Liver (tissue), 9 donors: ENCODE results near the gene MAP3K21. TPM values are rescaled to one million over a fixed set of nuclear protein-coding genes. Genes with fewer than 3 reads are reported as not detected.

ENCODE experiments used
- DNase-seq: peaks from one replicate; pipeline ENCODE4 v3.0.0-alpha.2; 2017; ENCODE audit warnings: low spot score
- H3K27ac ChIP-seq, 2 donors: one replicate each; pipeline ENCODE4 v1.7.0; 2013; ENCODE audit warnings: inconsistent platforms in 2 of 2, low read length in 2 of 2, control low read depth in 1 of 2, low read depth in 1 of 2, mild to moderate bottlenecking in 1 of 2
- H3K27me3 ChIP-seq, 4 donors: one replicate each; pipeline versions ENCODE4 v1.6.1 to v1.7.0; 2013; ENCODE audit warnings: low read length in 3 of 4, inconsistent platforms in 1 of 4, mild to moderate bottlenecking in 1 of 4, moderate library complexity in 1 of 4; ENCODE audit not compliant: control insufficient read depth in 4 of 4, insufficient read depth in 4 of 4
- H3K36me3 ChIP-seq, 4 donors: one replicate each; pipeline versions ENCODE4 v1.6.1 to v1.7.0; 2013; ENCODE audit warnings: low read length in 3 of 4, mild to moderate bottlenecking in 3 of 4, low read depth in 1 of 4, moderate library complexity in 1 of 4; ENCODE audit not compliant: control insufficient read depth in 4 of 4, insufficient read depth in 3 of 4
- H3K4me1 ChIP-seq, 4 donors: one replicate each; pipeline versions ENCODE4 v1.6.1 to v1.7.0; 2013; ENCODE audit warnings: low read length in 3 of 4, mild to moderate bottlenecking in 3 of 4, moderate library complexity in 1 of 4; ENCODE audit not compliant: control insufficient read depth in 4 of 4, insufficient read depth in 4 of 4
- H3K4me3 ChIP-seq, 3 donors: one replicate each; pipeline versions ENCODE4 v1.6.1 to v1.7.0; 2013; ENCODE audit warnings: low read length in 3 of 3, control low read depth in 1 of 3, low read depth in 1 of 3, mild to moderate bottlenecking in 1 of 3
- H3K9ac ChIP-seq, 2 donors: one replicate each; pipeline ENCODE4 v1.7.0; 2013; ENCODE audit warnings: low read length in 2 of 2, mild to moderate bottlenecking in 2 of 2, moderate library complexity in 2 of 2, control low read depth in 1 of 2, low read depth in 1 of 2
- H3K9me3 ChIP-seq, 4 donors: one replicate each; pipeline versions ENCODE4 v1.6.1 to v1.7.0; 2013; ENCODE audit warnings: low read length in 3 of 4; ENCODE audit not compliant: control insufficient read depth in 4 of 4
- ATF3 ChIP-seq: IDR thresholded peaks from 2 replicates; pipeline ENCODE4 v1.6.1; 2016; ENCODE audit warnings: antibody characterized with exemption
- EGR1 ChIP-seq, 2 donors: IDR thresholded peaks; 2 replicates each; pipeline ENCODE4 v1.6.1; 2016 to 2018; ENCODE audit warnings: antibody characterized with exemption in 2 of 2, low read depth in 2 of 2
- FOXA1 ChIP-seq: IDR thresholded peaks from 2 replicates; pipeline ENCODE4 v1.6.1; 2016; ENCODE audit warnings: antibody characterized with exemption
- FOXA2 ChIP-seq: IDR thresholded peaks from 2 replicates; pipeline ENCODE4 v1.6.1; 2016; ENCODE audit warnings: antibody characterized with exemption
- GABPA ChIP-seq, 2 donors: IDR thresholded peaks in 1 of 2; conservative IDR thresholded peaks in 1 of 2; 2 replicates each; pipeline ENCODE4 v1.6.1; 2016; ENCODE audit warnings: antibody characterized with exemption in 2 of 2, mild to moderate bottlenecking in 1 of 2, moderate library complexity in 1 of 2
- HNF4A ChIP-seq, 2 donors: conservative IDR thresholded peaks; 2 replicates each; pipeline ENCODE4 v1.6.1; 2016; ENCODE audit warnings: antibody characterized with exemption in 2 of 2, mild to moderate bottlenecking in 2 of 2
- HNF4G ChIP-seq: IDR thresholded peaks from 2 replicates; pipeline ENCODE4 v1.6.1; 2016; ENCODE audit warnings: antibody characterized with exemption
- JUND ChIP-seq, 2 donors: IDR thresholded peaks; 2 replicates each; pipeline ENCODE4 v1.6.1; 2016; ENCODE audit warnings: antibody characterized with exemption in 2 of 2
- NR2F2 ChIP-seq: IDR thresholded peaks from 2 replicates; pipeline ENCODE4 v1.6.1; 2016; ENCODE audit warnings: antibody characterized with exemption
- RAD21 ChIP-seq, 2 donors: IDR thresholded peaks; 2 replicates each; pipeline ENCODE4 v1.6.1; 2016; ENCODE audit warnings: antibody characterized with exemption in 2 of 2, mild to moderate bottlenecking in 2 of 2
- RXRA ChIP-seq, 2 donors: IDR thresholded peaks; 2 replicates each; pipeline ENCODE4 v1.6.1; 2017 to 2018; ENCODE audit warnings: antibody characterized with exemption in 2 of 2, mild to moderate bottlenecking in 1 of 2
- SP1 ChIP-seq: IDR thresholded peaks from 2 replicates; pipeline ENCODE4 v1.6.1; 2018; ENCODE audit warnings: antibody characterized with exemption, mild to moderate bottlenecking
- TAF1 ChIP-seq: conservative IDR thresholded peaks from 2 replicates; pipeline ENCODE4 v1.6.1; 2016; ENCODE audit warnings: antibody characterized with exemption, mild to moderate bottlenecking
- YY1 ChIP-seq: IDR thresholded peaks from 2 replicates; pipeline ENCODE4 v1.6.1; 2016; ENCODE audit warnings: antibody characterized with exemption, mild to moderate bottlenecking
- WGBS: extraction: QIAGEN DNeasy Blood & Tissue Kit; methylation state at CpG from one replicate; pipeline ENCODE4 v1.1.7; 2013; 5-methylcytosine and 5-hydroxymethylcytosine counted together
- polyA plus RNA-seq, 2 donors: library from polyadenylated mRNA; stranded (reverse) in 1 of 2; unstranded in 1 of 2; fragments of 200-250 nt in 1 of 2; fragments of >200 nt in 1 of 2; fragmentation: Nextera tagmentation in 1 of 2; extraction: Ambion mirVana in 1 of 2; gene quantifications; one replicate each; pipeline versions ENCODE4 v1.2.1 to v1.2.3, GENCODE V29; 2013 to 2015
- total RNA-seq, 2 donors: library from RNA; depleted of rRNA; stranded (reverse); fragments of >200 nt; gene quantifications; one replicate each; pipeline ENCODE4 v1.2.3, GENCODE V29; 2014
- TF ChIP-seq, protein P1 (sequence below): fragments of 150-350 bp; IDR thresholded peaks from 2 replicates; pipeline ENCODE4 v1.5.1; 2017; ENCODE audit warnings: improper control_type of control experiment, low read depth, low read length; ENCODE audit not compliant: missing input control
- TF ChIP-seq, protein P2 (sequence below): IDR thresholded peaks from 2 replicates; pipeline ENCODE4 v1.6.1; 2016; ENCODE audit warnings: antibody characterized with exemption, mild to moderate bottlenecking
- TF ChIP-seq, protein P3 (sequence below): IDR thresholded peaks from 2 replicates; pipeline ENCODE4 v1.6.1; 2016; ENCODE audit warnings: antibody characterized with exemption
- TF ChIP-seq, protein P4 (sequence below): IDR thresholded peaks from 2 replicates; pipeline ENCODE4 v1.6.1; 2016; ENCODE audit warnings: antibody characterized with exemption
- donor health status: healthy.
- donor health status: healthy.
- donor health status: healthy.
- donor health status: healthy.
- donor health status: healthy.

MAP3K21 gene
- total and polyA plus RNA-seq, 4 donors, result 0.51 to 7.3 (median 1.6) TPM

DNA sequence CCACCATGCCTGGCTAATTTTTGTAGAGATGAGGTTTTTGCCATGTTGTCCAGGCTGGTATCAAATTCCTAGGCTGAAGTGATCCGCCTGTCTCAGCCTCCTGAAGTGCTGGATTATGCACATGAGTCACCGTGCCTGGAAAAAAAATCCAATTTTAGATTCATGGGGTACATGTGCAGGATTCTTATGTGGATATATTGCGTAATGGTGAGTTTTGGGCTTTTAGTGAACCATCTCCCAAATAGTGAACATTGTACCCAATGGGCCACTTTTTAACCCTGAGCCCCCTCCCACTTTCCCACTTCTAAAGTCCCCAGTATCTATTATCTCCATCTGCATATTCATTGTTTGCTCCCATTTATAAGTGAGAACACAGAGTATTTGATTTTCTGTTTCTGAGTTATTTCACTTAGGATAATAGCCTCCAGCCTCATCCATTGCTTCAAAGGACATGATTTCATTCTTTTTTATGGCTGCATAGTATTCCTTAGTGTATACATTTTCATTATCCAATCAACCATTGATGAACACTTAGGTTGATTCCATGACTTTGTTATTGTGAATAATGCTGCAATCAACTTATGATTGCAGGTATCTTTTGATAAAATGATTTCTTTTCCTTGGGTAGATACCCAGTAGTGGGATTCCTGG is 104.4 kb downstream of the MAP3K21 start:
- no peaks in the 10 kb centered on the region for H3K36me3 ChIP-seq
- no peak overlapping the region for H3K27ac ChIP-seq
- H3K9me3 ChIP-seq, result no peaks in the 10 kb centered on the region
- H3K27me3 ChIP-seq, result no peaks in the 10 kb centered on the region
- H3K4me1 ChIP-seq, result no peaks in the 10 kb centered on the region
- TF ChIP-seq HNF4A (conservative IDR thresholded peaks at IDR 0.05) (no peak), FOXA2 (no peak), RXRA (IDR thresholded peaks at IDR 0.05) (no peak), EGR1 (IDR thresholded peaks at IDR 0.05; ENCODE audit: low read depth in 2 of 2) (no peak), HNF4G (no peak), FOXA1 (no peak), JUND (IDR thresholded peaks at IDR 0.05) (no peak), SP1 (no peak), NR2F2 (no peak), RAD21 (IDR thresholded peaks at IDR 0.05) (no peak), ATF3 (no peak), YY1 (no peak), GABPA (IDR thresholded peaks at IDR 0.05 in 1 of 2, conservative IDR thresholded peaks at IDR 0.05 in 1 of 2) (no peak), TAF1 (no peak)
- TF ChIP-seq, protein P1, sequence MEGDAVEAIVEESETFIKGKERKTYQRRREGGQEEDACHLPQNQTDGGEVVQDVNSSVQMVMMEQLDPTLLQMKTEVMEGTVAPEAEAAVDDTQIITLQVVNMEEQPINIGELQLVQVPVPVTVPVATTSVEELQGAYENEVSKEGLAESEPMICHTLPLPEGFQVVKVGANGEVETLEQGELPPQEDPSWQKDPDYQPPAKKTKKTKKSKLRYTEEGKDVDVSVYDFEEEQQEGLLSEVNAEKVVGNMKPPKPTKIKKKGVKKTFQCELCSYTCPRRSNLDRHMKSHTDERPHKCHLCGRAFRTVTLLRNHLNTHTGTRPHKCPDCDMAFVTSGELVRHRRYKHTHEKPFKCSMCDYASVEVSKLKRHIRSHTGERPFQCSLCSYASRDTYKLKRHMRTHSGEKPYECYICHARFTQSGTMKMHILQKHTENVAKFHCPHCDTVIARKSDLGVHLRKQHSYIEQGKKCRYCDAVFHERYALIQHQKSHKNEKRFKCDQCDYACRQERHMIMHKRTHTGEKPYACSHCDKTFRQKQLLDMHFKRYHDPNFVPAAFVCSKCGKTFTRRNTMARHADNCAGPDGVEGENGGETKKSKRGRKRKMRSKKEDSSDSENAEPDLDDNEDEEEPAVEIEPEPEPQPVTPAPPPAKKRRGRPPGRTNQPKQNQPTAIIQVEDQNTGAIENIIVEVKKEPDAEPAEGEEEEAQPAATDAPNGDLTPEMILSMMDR, result no peak
- TF ChIP-seq, protein P2, sequence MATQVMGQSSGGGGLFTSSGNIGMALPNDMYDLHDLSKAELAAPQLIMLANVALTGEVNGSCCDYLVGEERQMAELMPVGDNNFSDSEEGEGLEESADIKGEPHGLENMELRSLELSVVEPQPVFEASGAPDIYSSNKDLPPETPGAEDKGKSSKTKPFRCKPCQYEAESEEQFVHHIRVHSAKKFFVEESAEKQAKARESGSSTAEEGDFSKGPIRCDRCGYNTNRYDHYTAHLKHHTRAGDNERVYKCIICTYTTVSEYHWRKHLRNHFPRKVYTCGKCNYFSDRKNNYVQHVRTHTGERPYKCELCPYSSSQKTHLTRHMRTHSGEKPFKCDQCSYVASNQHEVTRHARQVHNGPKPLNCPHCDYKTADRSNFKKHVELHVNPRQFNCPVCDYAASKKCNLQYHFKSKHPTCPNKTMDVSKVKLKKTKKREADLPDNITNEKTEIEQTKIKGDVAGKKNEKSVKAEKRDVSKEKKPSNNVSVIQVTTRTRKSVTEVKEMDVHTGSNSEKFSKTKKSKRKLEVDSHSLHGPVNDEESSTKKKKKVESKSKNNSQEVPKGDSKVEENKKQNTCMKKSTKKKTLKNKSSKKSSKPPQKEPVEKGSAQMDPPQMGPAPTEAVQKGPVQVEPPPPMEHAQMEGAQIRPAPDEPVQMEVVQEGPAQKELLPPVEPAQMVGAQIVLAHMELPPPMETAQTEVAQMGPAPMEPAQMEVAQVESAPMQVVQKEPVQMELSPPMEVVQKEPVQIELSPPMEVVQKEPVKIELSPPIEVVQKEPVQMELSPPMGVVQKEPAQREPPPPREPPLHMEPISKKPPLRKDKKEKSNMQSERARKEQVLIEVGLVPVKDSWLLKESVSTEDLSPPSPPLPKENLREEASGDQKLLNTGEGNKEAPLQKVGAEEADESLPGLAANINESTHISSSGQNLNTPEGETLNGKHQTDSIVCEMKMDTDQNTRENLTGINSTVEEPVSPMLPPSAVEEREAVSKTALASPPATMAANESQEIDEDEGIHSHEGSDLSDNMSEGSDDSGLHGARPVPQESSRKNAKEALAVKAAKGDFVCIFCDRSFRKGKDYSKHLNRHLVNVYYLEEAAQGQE, result no peak
- TF ChIP-seq, protein P3, sequence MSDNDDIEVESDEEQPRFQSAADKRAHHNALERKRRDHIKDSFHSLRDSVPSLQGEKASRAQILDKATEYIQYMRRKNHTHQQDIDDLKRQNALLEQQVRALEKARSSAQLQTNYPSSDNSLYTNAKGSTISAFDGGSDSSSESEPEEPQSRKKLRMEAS, result no peak
- TF ChIP-seq, protein P4, sequence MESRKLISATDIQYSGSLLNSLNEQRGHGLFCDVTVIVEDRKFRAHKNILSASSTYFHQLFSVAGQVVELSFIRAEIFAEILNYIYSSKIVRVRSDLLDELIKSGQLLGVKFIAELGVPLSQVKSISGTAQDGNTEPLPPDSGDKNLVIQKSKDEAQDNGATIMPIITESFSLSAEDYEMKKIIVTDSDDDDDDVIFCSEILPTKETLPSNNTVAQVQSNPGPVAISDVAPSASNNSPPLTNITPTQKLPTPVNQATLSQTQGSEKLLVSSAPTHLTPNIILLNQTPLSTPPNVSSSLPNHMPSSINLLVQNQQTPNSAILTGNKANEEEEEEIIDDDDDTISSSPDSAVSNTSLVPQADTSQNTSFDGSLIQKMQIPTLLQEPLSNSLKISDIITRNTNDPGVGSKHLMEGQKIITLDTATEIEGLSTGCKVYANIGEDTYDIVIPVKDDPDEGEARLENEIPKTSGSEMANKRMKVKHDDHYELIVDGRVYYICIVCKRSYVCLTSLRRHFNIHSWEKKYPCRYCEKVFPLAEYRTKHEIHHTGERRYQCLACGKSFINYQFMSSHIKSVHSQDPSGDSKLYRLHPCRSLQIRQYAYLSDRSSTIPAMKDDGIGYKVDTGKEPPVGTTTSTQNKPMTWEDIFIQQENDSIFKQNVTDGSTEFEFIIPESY, result no peak
- no peak overlapping the region for H3K4me3 ChIP-seq
- WGBS, result 95% methylated on average over 3 of the region's 3 CpGs
- no peak for DNase-seq
- H3K9ac ChIP-seq, result no peak overlapping the region
